Measurements from ENCODE around the gene TBC1D1. TPM values are rescaled to one million over a fixed set of nuclear protein-coding genes. Genes with fewer than 3 reads are reported as not detected.

The TBC1D1 gene
- total RNA-seq, 1 experiment from 2014 or later = 130 TPM

Other genes starting within 250 kb of the TBC1D1 start
- 38.2 and 46.7 TPM in 2 replicates for gene RELL1, start 204.7 kb upstream of the TBC1D1 start, total RNA-seq (2014; rRNA removed; shearing (Covaris generic))
- 36.9 and 51.9 TPM in 2 replicates for gene PGM2, start 64.4 kb upstream of the TBC1D1 start, total RNA-seq (2014; rRNA removed; shearing (Covaris generic))
- gene PTTG2, start 69.3 kb downstream of the TBC1D1 start, total RNA-seq (2014; rRNA removed; shearing (Covaris generic)) = not detected in 2 replicates

Measured in M059J (cell line).